Measurements from ENCODE around the gene GPR26.

The GPR26 gene

DNA sequence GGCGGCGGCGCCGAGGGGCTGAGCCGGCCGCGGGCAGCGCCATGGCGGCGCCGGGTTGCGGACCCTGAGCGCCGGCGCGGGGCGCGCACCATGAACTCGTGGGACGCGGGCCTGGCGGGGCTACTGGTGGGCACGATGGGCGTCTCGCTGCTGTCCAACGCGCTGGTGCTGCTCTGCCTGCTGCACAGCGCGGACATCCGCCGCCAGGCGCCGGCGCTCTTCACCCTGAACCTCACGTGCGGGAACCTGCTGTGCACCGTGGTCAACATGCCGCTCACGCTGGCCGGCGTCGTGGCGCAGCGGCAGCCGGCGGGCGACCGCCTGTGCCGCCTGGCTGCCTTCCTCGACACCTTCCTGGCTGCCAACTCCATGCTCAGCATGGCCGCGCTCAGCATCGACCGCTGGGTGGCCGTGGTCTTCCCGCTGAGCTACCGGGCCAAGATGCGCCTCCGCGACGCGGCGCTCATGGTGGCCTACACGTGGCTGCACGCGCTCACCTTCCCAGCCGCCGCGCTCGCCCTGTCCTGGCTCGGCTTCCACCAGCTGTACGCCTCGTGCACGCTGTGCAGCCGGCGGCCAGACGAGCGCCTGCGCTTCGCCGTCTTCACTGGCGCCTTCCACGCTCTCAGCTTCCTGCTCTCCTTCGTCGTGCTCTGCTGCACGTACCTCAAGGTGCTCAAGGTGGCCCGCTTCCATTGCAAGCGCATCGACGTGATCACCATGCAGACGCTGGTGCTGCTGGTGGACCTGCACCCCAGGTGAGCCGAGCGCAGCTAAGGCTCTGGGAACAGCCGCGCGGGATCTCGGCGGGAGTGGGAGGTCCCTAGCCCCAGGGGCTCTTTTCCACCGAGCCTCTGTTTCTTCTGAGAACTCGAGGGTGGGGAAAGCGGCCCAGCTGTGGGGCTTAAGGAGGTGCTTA lies at the start of gene GPR26:
TSS of gene GPR26 (plus strand) at position 38 of the 919 bp plus-strand sequence. CDS start at position 91, 53 bp downstream.
- no peak for DNase-seq

GRCh38 chr10:123618224-123618623 lies 47.9 kb upstream of the GPR26 start:
- DNase-seq, result no peak

DNA sequence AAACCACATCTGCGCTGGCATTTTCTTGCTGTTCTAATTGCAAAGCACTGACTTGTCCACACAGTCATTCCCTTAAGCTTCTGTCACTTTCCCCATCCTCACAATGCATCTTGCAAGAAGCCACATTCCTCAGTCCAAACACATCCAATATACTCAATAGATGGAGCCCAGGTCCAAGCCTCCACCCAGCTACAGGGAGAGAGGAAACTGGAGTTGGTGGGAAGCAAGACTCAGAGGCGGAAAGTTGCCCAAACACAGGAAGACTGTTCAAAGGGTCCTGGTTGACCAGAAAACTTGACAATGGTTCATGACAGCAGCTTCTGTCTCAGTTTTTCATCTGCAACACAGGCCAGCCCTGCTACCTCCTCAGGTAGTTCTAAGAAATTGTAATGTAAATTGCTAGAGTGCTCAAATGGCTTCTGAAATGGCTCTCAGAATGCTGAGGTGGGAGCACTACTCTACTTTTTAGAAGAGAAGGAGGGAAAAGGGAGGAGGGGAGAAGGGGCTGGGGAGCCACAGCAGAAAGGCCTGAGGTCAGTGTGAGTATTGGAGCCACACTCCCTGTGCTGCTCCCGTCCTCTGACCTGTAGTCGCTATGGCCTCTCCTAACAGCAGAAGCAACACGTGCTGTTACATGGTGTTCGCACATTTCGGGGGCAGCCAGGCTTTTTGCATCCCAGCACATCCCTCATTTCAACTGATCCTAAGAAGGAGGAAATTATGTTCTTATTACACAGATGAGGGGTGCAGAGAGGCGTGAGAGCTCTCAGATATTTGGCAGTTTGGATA lies 46.9 kb upstream of the GPR26 start:
- DNase-seq, result no peak

- no peak for DNase-seq
Observed at GRCh38 chr10:123620621-123621020, 45.5 kb upstream of the GPR26 start.

- no peak for DNase-seq
Observed at GRCh38 chr10:123621492-123621891, 44.7 kb upstream of the GPR26 start.

GRCh38 chr10:123621916-123622315 lies 44.2 kb upstream of the GPR26 start:
- no peak for DNase-seq

DNA sequence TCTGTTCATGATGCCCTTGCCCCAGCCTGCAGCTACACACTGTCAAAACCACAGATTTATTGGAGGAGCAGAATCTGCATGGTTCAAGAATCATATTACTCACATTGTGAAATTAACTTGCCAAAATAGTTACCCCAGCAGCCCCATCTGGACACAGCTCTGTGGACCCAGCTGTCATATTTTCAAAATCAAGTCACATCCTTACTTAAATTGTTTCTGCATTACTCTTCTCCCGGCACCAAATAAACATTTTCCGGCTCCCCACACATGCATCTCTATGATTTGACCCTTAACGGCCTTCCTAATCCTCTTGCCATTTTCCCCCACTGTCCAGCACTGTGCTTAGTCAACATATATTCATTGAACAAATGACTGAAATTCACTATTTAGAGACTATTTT lies 43.8 kb upstream of the GPR26 start:
- no peak for DNase-seq

GRCh38 chr10:123624086-123624485 lies 42.1 kb upstream of the GPR26 start:
- no peak for DNase-seq

GRCh38 chr10:123633106-123633505 lies 33.0 kb upstream of the GPR26 start:
- no peak for DNase-seq

GRCh38 chr10:123633636-123634035 lies 32.5 kb upstream of the GPR26 start:
- DNase-seq, result no peak

GRCh38 chr10:123634221-123634620 lies 31.9 kb upstream of the GPR26 start:
- no peak for DNase-seq

DNA sequence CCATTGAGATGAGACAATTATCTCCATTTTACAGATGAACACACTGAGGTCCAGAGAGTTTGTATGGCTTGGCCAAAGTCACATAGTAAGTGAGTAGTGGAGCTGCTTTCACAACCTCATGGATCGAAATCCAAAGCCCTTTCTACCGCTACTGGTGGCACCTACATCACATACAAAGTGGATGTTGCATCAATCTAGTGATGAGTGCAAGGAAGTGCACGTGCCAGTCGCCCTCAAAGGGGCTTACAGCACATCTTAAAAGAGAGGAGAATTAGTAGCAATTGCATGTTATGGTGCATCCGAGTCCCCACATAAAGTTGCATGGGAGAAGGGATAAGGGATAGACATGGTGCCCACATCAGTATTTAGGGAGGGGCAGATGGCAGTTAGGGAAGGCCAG lies 31.0 kb upstream of the GPR26 start:
- no peak for DNase-seq

DNA sequence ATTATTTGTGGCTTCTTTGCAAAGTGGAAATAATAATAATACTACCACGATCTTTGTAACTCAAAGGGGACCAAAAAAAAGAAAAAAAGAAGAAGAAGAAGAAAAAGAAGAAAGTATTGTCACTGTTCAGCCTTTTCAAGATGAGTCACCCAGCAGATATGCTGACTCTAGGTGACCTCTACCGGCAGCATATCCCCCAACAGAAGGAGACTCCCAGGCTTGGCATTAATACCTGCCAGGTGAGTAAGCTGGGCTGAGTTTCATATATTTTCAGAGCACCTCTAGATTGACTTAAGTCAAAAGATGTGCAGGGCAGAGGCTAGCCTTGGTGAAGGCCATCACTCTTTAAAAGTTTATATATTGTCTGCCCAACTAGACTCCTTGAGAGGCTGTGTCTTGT lies 30.4 kb upstream of the GPR26 start:
- no peak for DNase-seq

GRCh38 chr10:123636598-123637325 lies 29.4 kb upstream of the GPR26 start:
- DNase-seq, result no peak

DNA sequence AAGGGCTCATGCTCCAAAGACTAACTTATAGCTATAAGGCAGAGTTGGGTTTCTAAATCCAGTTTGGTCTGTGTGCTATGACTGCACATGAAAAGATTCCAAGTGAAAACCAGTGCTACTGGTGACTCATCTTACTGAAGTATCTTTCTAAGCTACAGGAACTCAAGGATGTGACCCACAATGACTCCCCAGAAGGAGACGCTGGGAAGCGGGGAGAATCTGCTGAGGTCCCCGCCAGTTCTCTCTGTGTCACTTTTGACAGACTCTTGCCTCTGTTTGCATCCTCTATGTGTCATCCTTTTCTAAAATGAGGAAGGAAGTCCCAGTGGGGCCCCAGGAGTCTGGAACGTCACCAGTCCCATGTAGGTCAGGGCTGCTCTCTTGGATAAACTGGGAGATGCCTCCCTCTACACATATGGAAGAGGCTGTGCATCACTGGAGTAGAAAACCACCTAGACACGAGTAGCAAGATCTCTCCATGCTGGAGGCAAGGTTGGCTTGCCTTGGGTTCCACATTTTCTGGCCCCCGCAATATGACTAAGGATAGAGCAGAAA lies 28.8 kb upstream of the GPR26 start:
- DNase-seq, result no peak

DNA sequence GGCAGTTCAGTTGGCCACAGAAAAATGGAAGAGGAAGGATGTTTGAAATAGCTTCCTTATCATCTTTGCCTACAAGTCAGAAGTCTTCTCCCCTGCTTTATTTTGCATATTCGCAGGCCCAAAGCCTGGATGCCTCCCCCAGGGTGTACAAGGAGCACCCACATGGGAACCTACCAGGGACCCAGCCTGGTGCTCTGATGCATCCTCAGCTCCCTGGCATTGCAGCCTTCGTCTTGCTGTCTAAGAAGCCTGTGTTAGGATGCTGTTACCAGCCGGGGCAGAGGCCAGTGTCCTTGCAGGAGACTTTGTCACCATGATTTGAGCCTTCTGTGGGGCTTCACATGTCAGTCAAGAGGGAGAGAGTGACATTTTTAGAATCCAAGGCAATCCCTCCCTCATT lies 27.0 kb upstream of the GPR26 start:
- DNase-seq, result no peak

DNA sequence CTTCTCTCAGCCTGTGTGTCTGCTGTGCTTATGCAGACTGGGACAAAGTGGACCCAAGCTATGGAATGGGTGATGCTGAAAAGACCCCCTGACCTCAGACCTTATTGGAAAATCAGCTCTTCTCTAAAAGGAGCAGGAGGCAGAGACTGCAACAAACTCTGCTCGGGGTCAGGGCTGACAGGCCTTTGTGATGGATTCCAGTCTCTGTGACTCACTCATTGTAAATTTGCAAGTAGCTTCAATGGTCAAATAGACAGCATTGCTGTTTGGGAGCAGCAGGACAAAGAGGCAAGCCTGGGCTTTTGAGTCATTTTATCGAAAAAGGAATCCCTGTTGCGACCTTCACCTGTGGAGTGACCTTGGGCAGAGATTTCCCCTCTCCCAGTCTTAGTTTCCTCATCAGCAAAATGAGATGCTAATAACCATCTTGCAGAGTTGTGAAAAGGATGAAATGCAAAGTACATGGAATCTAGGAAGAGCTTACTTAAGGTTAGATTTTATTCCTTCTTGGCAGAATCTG lies 26.1 kb upstream of the GPR26 start:
- no peak for DNase-seq

GRCh38 chr10:123642293-123642692 lies 23.9 kb upstream of the GPR26 start:
- no peak for DNase-seq

GRCh38 chr10:123642697-123643096 lies 23.5 kb upstream of the GPR26 start:
- DNase-seq, result no peak

GRCh38 chr10:123643315-123643714 lies 22.8 kb upstream of the GPR26 start:
- DNase-seq, result no peak

GRCh38 chr10:123645016-123645415 lies 21.1 kb upstream of the GPR26 start:
- no peak for DNase-seq

GRCh38 chr10:123645615-123646014 lies 20.5 kb upstream of the GPR26 start:
- DNase-seq, result no peak

- DNase-seq, result no peak
Observed at GRCh38 chr10:123648595-123648994, 17.6 kb upstream of the GPR26 start.

Measured in stimulated activated naive CD4-positive, alpha-beta T cell treated with Interleukin-2 at 50 U/mL for 16 hours (primary cell).